Fibroblast of mammary gland (primary cell): ENCODE data around the gene PTPA.

Experiments
- DNase-seq: peaks from one replicate; pipeline ENCODE4 v3.0.0-alpha.2; 2010; ENCODE audit warnings: low read depth
- H3K4me3 ChIP-seq: 2 replicates; pipeline ENCODE4 v1.5.1; 2011; ENCODE audit warnings: low read depth, mild to moderate bottlenecking, low read length, moderate library complexity; ENCODE audit not compliant: control insufficient read depth
- TF ChIP-seq, protein P1 (sequence below): conservative IDR thresholded peaks from 2 replicates; pipeline ENCODE4 v1.5.1; 2011; ENCODE audit warnings: low read depth, low read length, inconsistent platforms; ENCODE audit not compliant: control insufficient read depth, insufficient read depth

PTPA gene

DNA sequence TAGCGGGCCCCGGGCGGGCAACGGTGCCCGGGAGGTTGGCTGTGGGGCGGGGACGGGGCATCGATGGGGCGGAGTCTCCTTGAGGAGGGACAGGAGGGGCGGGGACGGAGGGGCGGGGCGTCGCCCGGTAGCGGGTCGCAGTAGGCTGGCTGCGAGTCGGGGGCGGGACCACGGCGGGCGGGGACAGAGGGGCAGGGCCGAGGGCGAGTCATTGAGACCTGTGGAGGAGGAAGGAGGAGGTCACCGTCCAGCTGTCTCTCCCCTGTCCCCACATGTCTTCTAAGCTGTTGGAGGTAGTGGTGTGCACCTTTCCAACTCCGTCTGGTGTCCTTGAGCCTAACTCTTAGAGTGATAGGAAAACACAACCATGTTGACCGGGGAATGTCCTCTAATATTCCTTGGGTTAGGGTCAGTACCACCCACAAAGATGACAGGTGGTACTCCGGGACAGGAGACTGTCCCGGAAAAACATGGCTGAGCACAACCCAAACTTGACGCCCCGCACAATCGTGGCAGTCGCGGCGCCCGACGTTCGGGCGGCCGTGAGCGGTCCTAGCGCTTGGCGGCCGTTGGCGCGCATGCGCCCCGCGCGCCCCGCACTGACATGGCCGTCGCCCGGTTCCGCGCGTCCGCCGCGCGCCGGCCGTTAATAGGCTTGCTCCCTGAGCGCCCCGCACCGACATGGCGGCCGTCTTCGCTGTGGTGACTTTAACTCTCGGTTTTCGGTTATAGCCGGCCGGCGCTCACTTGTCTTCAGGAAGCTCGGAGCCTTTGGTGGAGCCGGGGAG, at the start of gene PTPA, which contains the start of gene CRAT:
TSS of gene PTPA (plus strand) at position 676 of the 788 bp plus-strand sequence. CDS start 186 bp downstream, outside the sequence.
TSS of gene CRAT (minus strand) at position 54 of the 788 bp plus-strand sequence. CDS start 284 bp downstream, outside the sequence.
- peak; percentile 89 for DNase-seq
- peak within 1 kb of the TSS; percentile 86 for H3K4me3 ChIP-seq
- TF ChIP-seq, protein P1, sequence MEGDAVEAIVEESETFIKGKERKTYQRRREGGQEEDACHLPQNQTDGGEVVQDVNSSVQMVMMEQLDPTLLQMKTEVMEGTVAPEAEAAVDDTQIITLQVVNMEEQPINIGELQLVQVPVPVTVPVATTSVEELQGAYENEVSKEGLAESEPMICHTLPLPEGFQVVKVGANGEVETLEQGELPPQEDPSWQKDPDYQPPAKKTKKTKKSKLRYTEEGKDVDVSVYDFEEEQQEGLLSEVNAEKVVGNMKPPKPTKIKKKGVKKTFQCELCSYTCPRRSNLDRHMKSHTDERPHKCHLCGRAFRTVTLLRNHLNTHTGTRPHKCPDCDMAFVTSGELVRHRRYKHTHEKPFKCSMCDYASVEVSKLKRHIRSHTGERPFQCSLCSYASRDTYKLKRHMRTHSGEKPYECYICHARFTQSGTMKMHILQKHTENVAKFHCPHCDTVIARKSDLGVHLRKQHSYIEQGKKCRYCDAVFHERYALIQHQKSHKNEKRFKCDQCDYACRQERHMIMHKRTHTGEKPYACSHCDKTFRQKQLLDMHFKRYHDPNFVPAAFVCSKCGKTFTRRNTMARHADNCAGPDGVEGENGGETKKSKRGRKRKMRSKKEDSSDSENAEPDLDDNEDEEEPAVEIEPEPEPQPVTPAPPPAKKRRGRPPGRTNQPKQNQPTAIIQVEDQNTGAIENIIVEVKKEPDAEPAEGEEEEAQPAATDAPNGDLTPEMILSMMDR = no peak

DNA sequence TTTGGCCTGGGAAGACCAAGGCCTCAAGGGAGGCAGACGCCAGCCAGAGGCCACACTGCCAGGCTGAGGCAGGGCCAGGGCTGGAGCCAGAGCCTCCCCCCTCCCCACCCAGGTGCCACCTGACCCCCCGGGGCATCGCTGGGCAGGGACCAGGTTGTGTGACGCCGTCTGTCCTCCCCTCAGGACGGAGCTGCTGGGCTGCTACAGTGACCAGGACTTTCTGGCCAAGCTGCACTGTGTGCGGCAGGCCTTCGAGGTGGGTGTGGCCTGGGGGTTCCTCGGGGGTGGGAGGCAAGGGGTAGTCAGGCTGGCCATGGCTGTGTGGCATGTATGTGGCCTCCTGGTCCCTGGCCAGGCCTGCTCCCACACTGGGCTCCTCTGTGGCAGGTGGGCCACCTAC, 48.2 kb upstream of the PTPA start:
- DNase-seq = no peak
- H3K4me3 ChIP-seq = no peak overlapping the region
- TF ChIP-seq, protein P1 = no peak

DNA sequence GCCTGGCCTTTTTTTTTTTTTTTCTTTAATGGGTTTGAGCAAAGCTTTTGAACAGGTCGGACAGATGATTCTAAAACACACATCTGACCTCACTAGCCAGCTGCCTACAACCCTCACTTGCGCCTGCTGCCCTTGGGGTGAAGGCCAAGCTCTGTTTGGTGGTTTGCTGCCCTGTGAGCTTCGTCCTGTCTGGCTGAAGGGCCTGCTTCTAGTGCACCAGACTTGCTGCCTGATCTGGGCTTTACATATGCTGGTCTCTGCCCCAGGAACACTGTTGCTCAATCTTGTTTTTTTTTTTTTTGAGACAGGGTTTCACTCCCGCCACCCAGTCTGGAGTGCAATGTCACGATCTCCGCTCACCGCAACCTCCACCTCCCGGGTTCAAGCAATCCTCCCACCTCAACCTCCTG, 46.7 kb upstream of the PTPA start:
- TF ChIP-seq, protein P1 = no peak
- DNase-seq = no peak
- no peak overlapping the region for H3K4me3 ChIP-seq

DNA sequence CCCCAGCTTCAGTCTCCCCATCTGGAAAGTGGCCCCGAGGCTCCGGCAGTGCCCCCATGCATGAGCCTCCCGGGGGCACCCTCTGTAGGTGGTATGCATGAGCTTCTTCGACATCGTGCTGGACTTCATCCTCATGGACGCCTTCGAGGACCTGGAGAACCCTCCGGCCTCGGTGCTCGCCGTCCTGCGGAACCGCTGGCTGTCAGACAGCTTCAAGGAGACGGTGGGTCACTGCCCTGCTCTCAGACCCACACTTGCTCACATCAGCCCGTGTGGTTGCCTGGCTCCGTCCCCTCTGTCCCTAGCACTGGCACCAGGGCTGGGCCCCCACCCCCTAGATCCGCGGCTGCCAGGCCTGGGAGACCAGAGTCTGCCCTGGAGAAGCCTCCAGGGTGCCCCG, 43.1 kb upstream of the PTPA start:
- DNase-seq = no peak
- no peak overlapping the region for H3K4me3 ChIP-seq
- TF ChIP-seq, protein P1 = no peak

DNA sequence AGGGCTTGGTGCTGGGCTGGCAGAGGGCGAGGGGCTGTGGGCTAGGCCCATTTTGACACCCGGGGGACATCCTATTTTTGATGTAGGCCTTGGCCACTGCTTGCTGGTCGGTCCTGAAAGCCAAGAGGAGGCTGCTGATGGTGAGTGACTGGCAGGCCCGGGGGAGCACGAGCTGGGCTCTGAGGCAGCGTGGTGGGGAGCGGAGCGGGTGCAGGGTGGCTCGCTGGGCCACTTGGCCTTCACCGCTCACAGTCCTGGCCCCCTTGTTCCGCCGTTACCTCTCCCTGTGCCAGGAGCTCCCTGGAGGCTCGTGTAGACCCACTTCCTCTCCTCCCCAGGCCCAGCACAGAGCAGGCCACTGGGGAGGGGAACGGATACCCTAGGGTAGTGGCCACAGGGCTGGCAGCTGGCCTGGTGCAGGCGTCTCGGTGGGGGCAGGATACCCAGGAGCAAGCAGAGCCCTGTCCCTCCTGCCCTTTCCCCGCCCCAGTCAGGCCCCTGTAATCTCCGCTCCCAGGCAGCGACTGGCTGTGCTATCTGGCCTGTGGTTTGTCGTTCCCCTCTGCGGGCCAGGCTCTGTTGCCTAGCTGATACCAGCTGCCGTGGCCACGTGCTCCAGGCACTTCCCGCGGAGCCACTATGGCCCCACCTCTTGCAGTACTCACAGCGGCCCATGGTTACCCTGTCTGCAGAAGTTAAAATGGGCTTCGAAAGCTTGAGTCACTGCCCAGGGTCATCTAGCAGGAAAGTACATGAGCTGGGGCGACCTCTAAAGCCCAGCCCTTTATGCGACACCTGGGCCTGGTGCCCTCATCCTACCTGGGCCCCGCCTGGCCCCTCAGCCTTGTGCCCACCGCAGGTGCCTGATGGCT, 42.0 kb upstream of the PTPA start:
- TF ChIP-seq, protein P1 = no peak
- no peak overlapping the region for H3K4me3 ChIP-seq
- no peak for DNase-seq

DNA sequence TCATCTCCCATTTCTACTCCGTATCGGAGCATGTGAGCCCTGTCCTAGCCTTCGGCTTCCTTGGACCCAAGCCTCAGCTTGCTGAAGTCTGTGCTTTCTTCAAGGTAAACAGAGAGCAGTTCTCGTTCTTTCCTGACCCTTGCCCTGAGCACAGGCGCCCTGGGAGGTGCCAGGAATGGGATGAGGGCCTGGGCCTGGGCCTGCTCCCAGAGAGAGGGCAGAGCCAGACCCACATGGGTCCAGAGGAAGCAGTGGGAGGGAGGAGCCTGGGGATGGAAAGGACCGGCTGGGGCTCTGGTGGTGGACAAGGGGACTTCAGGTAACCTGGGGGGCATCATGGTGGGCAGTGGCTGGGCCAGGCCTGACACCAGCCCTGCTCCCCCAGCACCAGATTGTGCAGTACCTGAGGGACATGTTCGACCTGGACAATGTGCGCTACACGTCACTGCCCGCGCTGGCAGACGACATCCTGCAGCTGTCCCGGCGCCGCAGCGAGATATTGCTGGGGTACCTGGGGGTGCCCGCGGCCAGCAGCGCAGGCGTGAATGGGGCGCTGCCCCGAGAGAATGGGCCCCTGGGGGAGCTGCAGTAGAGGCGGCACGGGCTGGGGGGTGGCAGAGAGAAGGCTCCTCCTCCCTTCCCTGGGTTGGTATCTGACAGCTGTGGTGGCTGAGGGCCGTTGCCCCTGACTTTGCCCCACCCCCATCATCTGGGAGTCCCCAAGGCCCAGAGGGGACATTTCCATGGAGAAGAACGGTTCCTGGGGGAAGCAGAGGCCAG, 41.2 kb upstream of the PTPA start:
- H3K4me3 ChIP-seq = no peak overlapping the region
- DNase-seq = no peak
- TF ChIP-seq, protein P1 = no peak
